ENCODE measurements around the gene ZZZ3. TPM values are rescaled to one million over a fixed set of nuclear protein-coding genes. Genes with fewer than 3 reads are reported as not detected.

ZZZ3 gene
- total RNA-seq, 4 donors from 2014 or later, result 26.8 to 45.8 (median 37.3) TPM

- TF ChIP-seq CTCF (IDR thresholded peaks at IDR 0.05 in 4 of 5, conservative IDR thresholded peaks at IDR 0.05 in 1 of 5), result no peak
- TF ChIP-seq POLR2A (IDR thresholded peaks at IDR 0.05), result no peak
- intact Hi-C loops (cut with DNase I; ENCODE audit: low total_unique reads) (no loop called here), in situ Hi-C loops (cut with MboI; ENCODE audit: low sequenced_read_pairs in 4 of 4) (no loop called here)
- Histone ChIP-seq H3K36me3 (no peaks in the 10 kb centered on the region), H3K4me3 (no peak overlapping the region), H3K4me1 (peaks cover 55 to 64% of the 10 kb centered on the region in 2 donors), H3K27me3 (no peaks in the 10 kb centered on the region), H3K9me3 (no peaks in the 10 kb centered on the region), H3K27ac (no peak overlapping the region)
- DNase-seq (no peak), ATAC-seq (no peak)
Observed at GRCh38 chr1:77673716-77674355, 8.6 kb downstream of the ZZZ3 start.

- H3K27ac ChIP-seq, result no peak overlapping the region
- intact Hi-C loops (cut with DNase I; ENCODE audit: low total_unique reads), result no loop called here
Observed at GRCh38 chr1:77673030-77673429, 9.4 kb downstream of the ZZZ3 start.

GRCh38 chr1:77672374-77672773, 10.1 kb downstream of the ZZZ3 start:
- no peaks in the 10 kb centered on the region for H3K9me3 ChIP-seq

More at GRCh38 chr1:77673030-77673429, 9.4 kb downstream of the ZZZ3 start:
- Histone ChIP-seq H3K36me3 (no peaks in the 10 kb centered on the region), H3K4me1 (peaks cover 47 to 59% of the 10 kb centered on the region in 2 donors), H3K27me3 (no peaks in the 10 kb centered on the region), H3K4me3 (no peak overlapping the region), H3K9me3 (no peaks in the 10 kb centered on the region)
- TF ChIP-seq POLR2A (IDR thresholded peaks at IDR 0.05) (no peak), CTCF (IDR thresholded peaks at IDR 0.05 in 4 of 5, conservative IDR thresholded peaks at IDR 0.05 in 1 of 5) (no peak)
- DNase-seq (no peak), ATAC-seq (no peak)
- in situ Hi-C loops (cut with MboI; ENCODE audit: low sequenced_read_pairs in 4 of 4), result no loop called here

GRCh38 chr1:77671836-77672235, 10.6 kb downstream of the ZZZ3 start:
- intact Hi-C loops (cut with DNase I; ENCODE audit: low total_unique reads), result no loop called here
- no peak overlapping the region for H3K27ac ChIP-seq
- no peak for ATAC-seq

More at GRCh38 chr1:77672374-77672773, 10.1 kb downstream of the ZZZ3 start:
- in situ Hi-C loops (cut with MboI; ENCODE audit: low sequenced_read_pairs in 4 of 4) (no loop called here), intact Hi-C loops (cut with DNase I; ENCODE audit: low total_unique reads) (no loop called here)
- Histone ChIP-seq H3K4me1 (peaks cover 45 to 55% of the 10 kb centered on the region in 2 donors), H3K27me3 (no peaks in the 10 kb centered on the region), H3K27ac (no peak overlapping the region), H3K4me3 (no peak overlapping the region), H3K36me3 (no peaks in the 10 kb centered on the region)
- DNase-seq (no peak), ATAC-seq (no peak)
- TF ChIP-seq CTCF (IDR thresholded peaks at IDR 0.05 in 4 of 5, conservative IDR thresholded peaks at IDR 0.05 in 1 of 5) (no peak), POLR2A (IDR thresholded peaks at IDR 0.05) (no peak)

More at GRCh38 chr1:77671836-77672235, 10.6 kb downstream of the ZZZ3 start:
- no peaks in the 10 kb centered on the region for H3K9me3 ChIP-seq
- no peaks in the 10 kb centered on the region for H3K27me3 ChIP-seq
- in situ Hi-C loops (cut with MboI; ENCODE audit: low sequenced_read_pairs in 4 of 4), result no loop called here
- TF ChIP-seq POLR2A (IDR thresholded peaks at IDR 0.05) (no peak), CTCF (IDR thresholded peaks at IDR 0.05 in 4 of 5, conservative IDR thresholded peaks at IDR 0.05 in 1 of 5) (no peak)
- H3K4me1 ChIP-seq, result peaks cover 45 to 59% of the 10 kb centered on the region in 2 donors
- DNase-seq, result no peak
- no peaks in the 10 kb centered on the region for H3K36me3 ChIP-seq
- peak overlapping the region in 1 of 4 donors; percentile 1 for H3K4me3 ChIP-seq
